ENCODE data around the gene EME2.

- TF ChIP-seq EZH2 (IDR thresholded peaks at IDR 0.05; ENCODE audit: borderline replicate concordance, low read length) (no peak), CTCF (conservative IDR thresholded peaks at IDR 0.05 in 1 of 2, IDR thresholded peaks at IDR 0.05 in 1 of 2; ENCODE audit: extremely low read depth in 1 of 2, insufficient read depth in 1 of 2, low read depth in 1 of 2, low read length in 2 of 2) (no peak)
Measured at GRCh38 chr16:1784977-1785845, 12.6 kb downstream of the EME2 start.
